CD4-positive, CD25-positive, alpha-beta regulatory T cell (primary cell): ENCODE results near the gene UCK1. TPM values are rescaled to one million over a fixed set of nuclear protein-coding genes. Genes with fewer than 3 reads are reported as not detected.

Experiments
- ATAC-seq, 2 donors: fragments of 150-1000 bp; cut with Tn5 transposase; one replicate each; pipeline ENCODE4 v1.10.0; 2021; ENCODE audit warnings: low read depth in 2 of 2, moderate number of reproducible peaks in 2 of 2, moderate library complexity in 1 of 2
- DNase-seq, 3 donors: peaks; one replicate each; pipeline versions ENCODE4 v3.0.0 to v3.0.0-alpha.2; 2012 to 2022; ENCODE audit warnings: mixed read lengths in 1 of 3
- H3K27ac ChIP-seq: one replicate; pipeline ENCODE4 v1.7.0; 2013; ENCODE audit warnings: mild to moderate bottlenecking, low read length; ENCODE audit not compliant: insufficient read depth, poor library complexity, severe bottlenecking
- H3K27me3 ChIP-seq: one replicate; pipeline ENCODE4 v1.7.0; 2013; ENCODE audit warnings: low read length; ENCODE audit not compliant: control insufficient read depth, insufficient read depth
- H3K36me3 ChIP-seq: one replicate; pipeline ENCODE4 v1.7.0; 2013; ENCODE audit warnings: mild to moderate bottlenecking, low read length, moderate library complexity; ENCODE audit not compliant: control insufficient read depth, insufficient read depth
- H3K4me1 ChIP-seq: 2 replicates; pipeline ENCODE4 v1.7.0; 2013; ENCODE audit warnings: mild to moderate bottlenecking, low read length; ENCODE audit not compliant: insufficient read depth, control insufficient read depth, poor library complexity, severe bottlenecking
- H3K4me3 ChIP-seq: one replicate; pipeline ENCODE4 v1.7.0; 2013; ENCODE audit warnings: low read depth, mild to moderate bottlenecking, low read length, moderate library complexity
- H3K9me3 ChIP-seq, 2 experiments: 1 replicate in 1 of 2; 2 replicates in 1 of 2; pipeline ENCODE4 v1.7.0; 2013; ENCODE audit warnings: low read length in 2 of 2, mild to moderate bottlenecking in 1 of 2, moderate library complexity in 1 of 2; ENCODE audit not compliant: control insufficient read depth in 2 of 2
- H3K27ac Mint-ChIP-seq, 3 donors: one replicate each; pipeline ENCODE4 v1.8.0; 2020 to 2022; ENCODE audit warnings: mild to moderate bottlenecking in 3 of 3, mixed read lengths in 3 of 3, moderate library complexity in 2 of 3
- H3K27me3 Mint-ChIP-seq: one replicate; pipeline ENCODE4 v1.8.0; 2022; ENCODE audit warnings: mild to moderate bottlenecking, mixed read lengths
- H3K36me3 Mint-ChIP-seq: one replicate; pipeline ENCODE4 v1.8.0; 2020; ENCODE audit warnings: mixed read lengths
- H3K4me1 Mint-ChIP-seq, 4 donors: one replicate each; pipeline ENCODE4 v1.8.0; 2020 to 2022; ENCODE audit warnings: mixed read lengths in 4 of 4, mild to moderate bottlenecking in 1 of 4
- H3K4me3 Mint-ChIP-seq, 4 donors: one replicate each; pipeline ENCODE4 v1.8.0; 2020 to 2022; ENCODE audit warnings: mild to moderate bottlenecking in 4 of 4, mixed read lengths in 4 of 4, moderate library complexity in 3 of 4
- H3K9me3 Mint-ChIP-seq, 7 donors: one replicate each; pipeline ENCODE4 v1.8.0; 2020 to 2022; ENCODE audit warnings: mixed read lengths in 7 of 7, mild to moderate bottlenecking in 3 of 7, moderate library complexity in 2 of 7
- polyA plus RNA-seq, 4 donors: library from polyadenylated mRNA; unstranded; fragments of 300-500 nt; fragmentation: Illumina TruSeq; gene quantifications; one replicate each; pipeline ENCODE4 v1.2.3, GENCODE V29; 2021
- total RNA-seq: library from RNA; stranded (reverse); gene quantifications from one replicate; pipeline ENCODE4 v1.2.3, GENCODE V29; 2022

Gene UCK1
- total and polyA plus RNA-seq, 5 donors from 2014 or later = 20.9 to 28.8 (median 25.6) TPM

- Histone ChIP-seq H3K36me3 (peaks cover 98% of the 10 kb centered on the region), H3K4me3 (no peak overlapping the region), H3K27me3 (no peaks in the 10 kb centered on the region), H3K9me3 (no peaks in the 10 kb centered on the region), H3K27ac (no peak overlapping the region), H3K4me1 (no peaks in the 10 kb centered on the region)
- H3K27ac Mint-ChIP-seq = peak overlapping the region in 1 of 3 donors; percentile 15
- peaks cover 0 to 4% (median 2%) of the 10 kb centered on the region in 4 donors for H3K4me1 Mint-ChIP-seq
- no peaks in the 10 kb centered on the region for H3K27me3 Mint-ChIP-seq
- no peak for DNase-seq
- H3K36me3 Mint-ChIP-seq = peaks cover 52% of the 10 kb centered on the region
- H3K4me3 Mint-ChIP-seq = peak overlapping the region in 1 of 4 donors; percentile 21
- no peak for ATAC-seq
- no peaks in the 10 kb centered on the region for H3K9me3 Mint-ChIP-seq
Measured at GRCh38 chr9:131485728-131486422, 45.2 kb downstream of the UCK1 start.

GRCh38 chr9:131485206-131485605 is 45.9 kb downstream of the UCK1 start:
- Mint-ChIP-seq H3K4me1 (peaks cover 0 to 4% (median 2%) of the 10 kb centered on the region in 4 donors), H3K9me3 (no peaks in the 10 kb centered on the region), H3K4me3 (no peak overlapping the region), H3K36me3 (peaks cover 45% of the 10 kb centered on the region), H3K27me3 (no peaks in the 10 kb centered on the region), H3K27ac (no peak overlapping the region)
- Histone ChIP-seq H3K27me3 (no peaks in the 10 kb centered on the region), H3K27ac (no peak overlapping the region), H3K4me3 (no peak overlapping the region), H3K9me3 (no peaks in the 10 kb centered on the region), H3K36me3 (peaks cover 96% of the 10 kb centered on the region), H3K4me1 (no peaks in the 10 kb centered on the region)
- no peak for ATAC-seq
- DNase-seq = no peak

GRCh38 chr9:131484560-131485185 is 46.4 kb downstream of the UCK1 start:
- ATAC-seq (no peak), DNase-seq (no peak)
- Histone ChIP-seq H3K27ac (no peak overlapping the region), H3K4me1 (no peaks in the 10 kb centered on the region), H3K27me3 (no peaks in the 10 kb centered on the region), H3K36me3 (peaks cover 96% of the 10 kb centered on the region), H3K9me3 (no peaks in the 10 kb centered on the region), H3K4me3 (no peak overlapping the region)
- no peak overlapping the region for H3K4me3 Mint-ChIP-seq
- no peaks in the 10 kb centered on the region for H3K9me3 Mint-ChIP-seq
- H3K27ac Mint-ChIP-seq = peak overlapping the region in 1 of 3 donors; percentile 86
- peaks cover 40% of the 10 kb centered on the region for H3K36me3 Mint-ChIP-seq
- H3K27me3 Mint-ChIP-seq = no peaks in the 10 kb centered on the region
- H3K4me1 Mint-ChIP-seq = peaks cover 0 to 2% (median under 1%) of the 10 kb centered on the region in 4 donors

GRCh38 chr9:131484051-131484445 is 47.0 kb downstream of the UCK1 start:
- no peak for DNase-seq
- Mint-ChIP-seq H3K36me3 (peaks cover 39% of the 10 kb centered on the region), H3K9me3 (no peaks in the 10 kb centered on the region), H3K27ac (no peak overlapping the region), H3K27me3 (no peaks in the 10 kb centered on the region), H3K4me3 (no peak overlapping the region), H3K4me1 (peaks cover 0 to 2% (median under 1%) of the 10 kb centered on the region in 4 donors)
- H3K36me3 ChIP-seq = peaks cover 96% of the 10 kb centered on the region
- no peaks in the 10 kb centered on the region for H3K27me3 ChIP-seq
- H3K4me3 ChIP-seq = no peak overlapping the region
- H3K4me1 ChIP-seq = no peaks in the 10 kb centered on the region
- H3K27ac ChIP-seq = no peak overlapping the region
- no peaks in the 10 kb centered on the region for H3K9me3 ChIP-seq
- no peak for ATAC-seq

GRCh38 chr9:131483319-131484050 is 47.6 kb downstream of the UCK1 start:
- H3K4me3 Mint-ChIP-seq = no peak overlapping the region
- Histone ChIP-seq H3K36me3 (peaks cover 96% of the 10 kb centered on the region), H3K9me3 (no peaks in the 10 kb centered on the region), H3K27ac (no peak overlapping the region), H3K4me3 (no peak overlapping the region), H3K4me1 (no peaks in the 10 kb centered on the region), H3K27me3 (no peaks in the 10 kb centered on the region)
- H3K9me3 Mint-ChIP-seq = no peaks in the 10 kb centered on the region
- H3K4me1 Mint-ChIP-seq = peaks cover 0 to under 1% (median 0%) of the 10 kb centered on the region in 4 donors
- ATAC-seq (no peak), DNase-seq (no peak)
- H3K27ac Mint-ChIP-seq = peak overlapping the region in 1 of 3 donors; percentile 36
- H3K27me3 Mint-ChIP-seq = no peaks in the 10 kb centered on the region
- peaks cover 37% of the 10 kb centered on the region for H3K36me3 Mint-ChIP-seq

GRCh38 chr9:131482343-131483006 is 48.6 kb downstream of the UCK1 start:
- Mint-ChIP-seq H3K36me3 (peaks cover 33% of the 10 kb centered on the region), H3K27me3 (no peaks in the 10 kb centered on the region), H3K27ac (peak overlapping the region in 1 of 3 donors; percentile 37), H3K4me3 (peak overlapping the region in 1 of 4 donors; percentile 37), H3K4me1 (peaks cover 0 to 3% (median under 1%) of the 10 kb centered on the region in 4 donors), H3K9me3 (no peaks in the 10 kb centered on the region)
- H3K27ac ChIP-seq = no peak overlapping the region
- peaks cover 96% of the 10 kb centered on the region for H3K36me3 ChIP-seq
- ATAC-seq (no peak), DNase-seq (no peak)
- H3K27me3 ChIP-seq = no peaks in the 10 kb centered on the region
- H3K9me3 ChIP-seq = no peaks in the 10 kb centered on the region
- H3K4me1 ChIP-seq = no peaks in the 10 kb centered on the region
- H3K4me3 ChIP-seq = no peak overlapping the region

- no peak for DNase-seq
- no peak overlapping the region for H3K4me3 ChIP-seq
- H3K27ac ChIP-seq = no peak overlapping the region
- H3K27me3 Mint-ChIP-seq = no peaks in the 10 kb centered on the region
- peak overlapping the region in 1 of 4 donors; percentile 37 for H3K4me3 Mint-ChIP-seq
- H3K4me1 ChIP-seq = no peaks in the 10 kb centered on the region
- no peaks in the 10 kb centered on the region for H3K9me3 ChIP-seq
- ATAC-seq = no peak
- peaks cover 0 to 3% (median under 1%) of the 10 kb centered on the region in 4 donors for H3K4me1 Mint-ChIP-seq
- H3K9me3 Mint-ChIP-seq = no peaks in the 10 kb centered on the region
- H3K27ac Mint-ChIP-seq = peak overlapping the region in 1 of 3 donors; percentile 37
- H3K36me3 Mint-ChIP-seq = peaks cover 30% of the 10 kb centered on the region
- peaks cover 96% of the 10 kb centered on the region for H3K36me3 ChIP-seq
- H3K27me3 ChIP-seq = no peaks in the 10 kb centered on the region
Measured at GRCh38 chr9:131481441-131482342, 49.4 kb downstream of the UCK1 start.
